DOHH2 (cell line): ENCODE measurements around the gene UPK3A.

ENCODE experiments used
- CTCF ChIP-seq: fragments of 200-600 bp; sonication (generic); IDR thresholded peaks from one replicate; pipeline ENCODE4 v1.5.1; 2014; ENCODE audit warnings: antibody characterized with exemption, mild to moderate bottlenecking, low read depth, low read length; ENCODE audit not compliant: poor library complexity, severe bottlenecking
- EZH2phosphoT487 ChIP-seq: fragments of 200-600 bp; sonication (generic); IDR thresholded peaks from 2 replicates; pipeline ENCODE4 v1.6.1; 2017; ENCODE audit warnings: borderline replicate concordance, mild to moderate bottlenecking, antibody characterized with exemption, low read length, moderate library complexity, mixed read lengths

- no peak for TF ChIP-seq CTCF
- TF ChIP-seq EZH2phosphoT487: no peak
Measured at GRCh38 chr22:45321827-45322226, 37.1 kb downstream of the UPK3A start.
